ENCODE data around the gene UFD1. TPM values are rescaled to one million over a fixed set of nuclear protein-coding genes. Genes with fewer than 3 reads are reported as not detected.

Gene UFD1
- total and polyA plus RNA-seq, 2 donors from 2014 or later = 56.2 to 67.8 TPM

DNA sequence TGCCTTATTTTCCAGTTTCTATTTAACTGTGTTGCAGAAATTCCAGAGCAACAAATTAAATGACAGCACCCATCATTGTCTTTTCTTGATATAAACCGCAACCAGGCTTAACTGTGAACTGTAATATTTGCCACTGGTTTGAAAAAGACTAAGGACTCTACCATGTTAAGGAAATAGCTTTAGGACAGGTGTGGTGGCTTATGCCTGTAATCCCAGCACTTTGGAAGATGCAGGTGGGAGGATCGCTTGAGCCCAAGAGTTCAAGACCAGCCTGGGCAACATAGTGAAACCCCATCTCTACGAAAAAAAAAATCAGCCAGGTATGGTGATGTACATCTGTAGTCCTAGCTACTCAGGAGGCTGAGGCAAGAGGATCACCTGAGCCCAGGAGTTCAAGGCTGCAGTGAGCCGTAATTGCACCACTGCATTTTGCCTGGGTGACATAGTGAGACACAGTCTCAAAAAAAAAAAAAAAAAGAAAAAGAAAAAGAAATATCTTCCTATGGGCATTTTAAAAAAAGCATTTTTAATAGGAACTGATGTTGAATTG lies 76.3 kb downstream of the UFD1 start:
- H3K9ac ChIP-seq (ENCODE audit: low read length in 3 of 3) = no peak overlapping the region
- TF ChIP-seq, protein P1, sequence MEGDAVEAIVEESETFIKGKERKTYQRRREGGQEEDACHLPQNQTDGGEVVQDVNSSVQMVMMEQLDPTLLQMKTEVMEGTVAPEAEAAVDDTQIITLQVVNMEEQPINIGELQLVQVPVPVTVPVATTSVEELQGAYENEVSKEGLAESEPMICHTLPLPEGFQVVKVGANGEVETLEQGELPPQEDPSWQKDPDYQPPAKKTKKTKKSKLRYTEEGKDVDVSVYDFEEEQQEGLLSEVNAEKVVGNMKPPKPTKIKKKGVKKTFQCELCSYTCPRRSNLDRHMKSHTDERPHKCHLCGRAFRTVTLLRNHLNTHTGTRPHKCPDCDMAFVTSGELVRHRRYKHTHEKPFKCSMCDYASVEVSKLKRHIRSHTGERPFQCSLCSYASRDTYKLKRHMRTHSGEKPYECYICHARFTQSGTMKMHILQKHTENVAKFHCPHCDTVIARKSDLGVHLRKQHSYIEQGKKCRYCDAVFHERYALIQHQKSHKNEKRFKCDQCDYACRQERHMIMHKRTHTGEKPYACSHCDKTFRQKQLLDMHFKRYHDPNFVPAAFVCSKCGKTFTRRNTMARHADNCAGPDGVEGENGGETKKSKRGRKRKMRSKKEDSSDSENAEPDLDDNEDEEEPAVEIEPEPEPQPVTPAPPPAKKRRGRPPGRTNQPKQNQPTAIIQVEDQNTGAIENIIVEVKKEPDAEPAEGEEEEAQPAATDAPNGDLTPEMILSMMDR (IDR thresholded peaks at IDR 0.05; ENCODE audit: borderline replicate concordance, extremely low read depth, insufficient read depth) = no peak
- H3K9me3 ChIP-seq (ENCODE audit: control insufficient read depth in 2 of 3, insufficient read depth in 1 of 3, low read length in 3 of 3) = no peaks in the 10 kb centered on the region
- H3K4me3 ChIP-seq (ENCODE audit: low read length in 3 of 3) = no peak overlapping the region
- intact Hi-C loops (cut with DNase I) = no loop called here
- no peak for FAIRE-seq
- peaks cover 0 to 61% (median 23%) of the 10 kb centered on the region in 3 donors for H3K36me3 ChIP-seq (ENCODE audit: control insufficient read depth in 2 of 3, insufficient read depth in 3 of 3, low read length in 3 of 3)
- no peak overlapping the region for H3K27ac ChIP-seq (ENCODE audit: low read depth in 2 of 2, low read length in 2 of 2)
- no peaks in the 10 kb centered on the region for H3K27me3 ChIP-seq (ENCODE audit: control insufficient read depth, insufficient read depth, low read length)
- no peak for DNase-seq
- no peaks in the 10 kb centered on the region for H3K4me1 ChIP-seq (ENCODE audit: control insufficient read depth in 2 of 3, insufficient read depth in 2 of 3, low read depth in 1 of 3, low read length in 3 of 3)

- no peaks in the 10 kb centered on the region for H3K27me3 ChIP-seq (ENCODE audit: control insufficient read depth, insufficient read depth, low read length)
- no peak overlapping the region for H3K27ac ChIP-seq (ENCODE audit: low read depth in 2 of 2, low read length in 2 of 2)
- intact Hi-C loops (cut with DNase I) = no loop called here
- H3K4me1 ChIP-seq (ENCODE audit: control insufficient read depth in 2 of 3, insufficient read depth in 2 of 3, low read depth in 1 of 3, low read length in 3 of 3) = no peaks in the 10 kb centered on the region
- H3K36me3 ChIP-seq (ENCODE audit: control insufficient read depth in 2 of 3, insufficient read depth in 3 of 3, low read length in 3 of 3) = peaks cover 0 to 64% (median 22%) of the 10 kb centered on the region in 3 donors
- TF ChIP-seq, protein P1 (IDR thresholded peaks at IDR 0.05; ENCODE audit: borderline replicate concordance, extremely low read depth, insufficient read depth) = no peak
- DNase-seq (no peak), FAIRE-seq (no peak)
- H3K9me3 ChIP-seq (ENCODE audit: control insufficient read depth in 2 of 3, insufficient read depth in 1 of 3, low read length in 3 of 3) = no peaks in the 10 kb centered on the region
- no peak overlapping the region for H3K4me3 ChIP-seq (ENCODE audit: low read length in 3 of 3)
- no peak overlapping the region for H3K9ac ChIP-seq (ENCODE audit: low read length in 3 of 3)
Observed at GRCh38 chr22:19401483-19401882, 77.5 kb downstream of the UFD1 start.

GRCh38 chr22:19400881-19401280 lies 78.1 kb downstream of the UFD1 start:
- Histone ChIP-seq H3K36me3 (ENCODE audit: control insufficient read depth in 2 of 3, insufficient read depth in 3 of 3, low read length in 3 of 3) (peaks cover 0 to 64% (median 21%) of the 10 kb centered on the region in 3 donors), H3K9ac (ENCODE audit: low read length in 3 of 3) (no peak overlapping the region), H3K4me3 (ENCODE audit: low read length in 3 of 3) (no peak overlapping the region), H3K9me3 (ENCODE audit: control insufficient read depth in 2 of 3, insufficient read depth in 1 of 3, low read length in 3 of 3) (no peaks in the 10 kb centered on the region), H3K27ac (ENCODE audit: low read depth in 2 of 2, low read length in 2 of 2) (no peak overlapping the region), H3K4me1 (ENCODE audit: control insufficient read depth in 2 of 3, insufficient read depth in 2 of 3, low read depth in 1 of 3, low read length in 3 of 3) (no peaks in the 10 kb centered on the region), H3K27me3 (ENCODE audit: control insufficient read depth, insufficient read depth, low read length) (no peaks in the 10 kb centered on the region)
- DNase-seq (peak in 1 of 5 donors; percentile 20), FAIRE-seq (no peak)
- intact Hi-C loops (cut with DNase I) = no loop called here
- TF ChIP-seq, protein P1 (IDR thresholded peaks at IDR 0.05; ENCODE audit: borderline replicate concordance, extremely low read depth, insufficient read depth) = no peak

Other genes with a start within 250 kb of the UFD1 start
- 6.3 TPM for gene CLTCL1, start 187.5 kb downstream of the UFD1 start, total RNA-seq
- gene CLTCL1, start 187.5 kb downstream of the UFD1 start, polyA plus RNA-seq (ENCODE audit: insufficient read depth, low read depth, low replicate concordance) = 4.0 TPM
- 26.8 TPM for gene HIRA, start 47.5 kb downstream of the UFD1 start, total RNA-seq
- 18.5 TPM for gene HIRA, start 47.5 kb downstream of the UFD1 start, polyA plus RNA-seq (ENCODE audit: insufficient read depth, low read depth, low replicate concordance)
- gene MRPL40, start 46.6 kb downstream of the UFD1 start, total RNA-seq = 30.0 TPM
- gene MRPL40, start 46.6 kb downstream of the UFD1 start, polyA plus RNA-seq (ENCODE audit: insufficient read depth, low read depth, low replicate concordance) = 89.2 TPM
- gene C22orf39, start 31.5 kb downstream of the UFD1 start, total RNA-seq = 27.1 TPM
- gene C22orf39, start 31.5 kb downstream of the UFD1 start, polyA plus RNA-seq (ENCODE audit: insufficient read depth, low read depth, low replicate concordance) = 54.4 TPM
- gene CDC45, start 727 bp upstream of the UFD1 start, total RNA-seq = 1.1 TPM
- 0.32 TPM for gene CDC45, start 727 bp upstream of the UFD1 start, polyA plus RNA-seq (ENCODE audit: insufficient read depth, low read depth, low replicate concordance)
- gene CLDN5, start 45.2 kb upstream of the UFD1 start, total RNA-seq = 48.4 TPM
- 47.8 TPM for gene CLDN5, start 45.2 kb upstream of the UFD1 start, polyA plus RNA-seq (ENCODE audit: insufficient read depth, low read depth, low replicate concordance)
- gene SEPTIN5, start 235.3 kb upstream of the UFD1 start, total RNA-seq = 10.4 TPM
- gene SEPTIN5, start 235.3 kb upstream of the UFD1 start, polyA plus RNA-seq (ENCODE audit: insufficient read depth, low read depth, low replicate concordance) = 13.0 TPM
- gene GP1BB, start 244.3 kb upstream of the UFD1 start, total RNA-seq = 1.9 TPM
- 4.1 TPM for gene GP1BB, start 244.3 kb upstream of the UFD1 start, polyA plus RNA-seq (ENCODE audit: insufficient read depth, low read depth, low replicate concordance)

All from kidney (tissue), 14 donors.